Calu3 (cell line): Measurements from ENCODE around the gene OR2F1. TPM values are rescaled to one million over a fixed set of nuclear protein-coding genes. Genes with fewer than 3 reads are reported as not detected.

Source experiments
- BruUV-seq: library from RNA; stranded (reverse); fragments of 400-500 nt; replicated peaks from 2 replicates; lab custom pipeline; 2021; lab: Mats Ljungman, UMichigan
- CTCF ChIA-PET: fragments of 300-600 bp; sonication (Branson Sonifier 250); formaldehyde crosslinking; loops from one replicate; lab custom pipeline; 2022; ENCODE audit warnings: antibody characterized with exemption; lab: Charles Lee
- DNase-seq: peaks from one replicate; pipeline ENCODE4 v3.0.0; 2022
- H3K27ac Mint-ChIP-seq: one replicate; pipeline ENCODE4 v1.8.0; 2022; ENCODE audit warnings: mixed read lengths; ENCODE audit not compliant: unreplicated experiment
- H3K27me3 Mint-ChIP-seq: one replicate; pipeline ENCODE4 v1.8.0; 2022; ENCODE audit warnings: mixed read lengths; ENCODE audit not compliant: unreplicated experiment
- H3K36me3 Mint-ChIP-seq: one replicate; pipeline ENCODE4 v1.8.0; 2022; ENCODE audit warnings: mild to moderate bottlenecking, moderate library complexity, mixed read lengths; ENCODE audit not compliant: insufficient read depth, unreplicated experiment
- H3K4me1 Mint-ChIP-seq: one replicate; pipeline ENCODE4 v1.8.0; 2022; ENCODE audit warnings: mild to moderate bottlenecking, low read depth, mixed read lengths; ENCODE audit not compliant: unreplicated experiment
- H3K4me3 Mint-ChIP-seq: one replicate; pipeline ENCODE4 v1.8.0; 2022; ENCODE audit warnings: mild to moderate bottlenecking, low read depth, moderate library complexity, mixed read lengths; ENCODE audit not compliant: unreplicated experiment
- H3K9me3 Mint-ChIP-seq: one replicate; pipeline ENCODE4 v1.8.0; 2022; ENCODE audit warnings: low read depth, mixed read lengths; ENCODE audit not compliant: unreplicated experiment
- intact Hi-C: fragments of 100-400 bp; cut with micrococcal nuclease; formaldehyde crosslinking; loops from one replicate; pipeline ENCODE4 v1.10.0; 2022; ENCODE audit not compliant: unreplicated experiment
- total RNA-seq: library from RNA; stranded (reverse); gene quantifications from 2 replicates; pipeline ENCODE4 v1.2.3, GENCODE V29; 2022
- TF ChIP-seq, protein P1 (sequence below): fragments of 200-600 bp; IDR thresholded peaks from one replicate; pipeline ENCODE4 v1.8.0; 2022; ENCODE audit warnings: antibody characterized with exemption; ENCODE audit not compliant: unreplicated experiment

Gene OR2F1
- total RNA-seq, 1 experiment from 2014 or later, result not detected

DNA sequence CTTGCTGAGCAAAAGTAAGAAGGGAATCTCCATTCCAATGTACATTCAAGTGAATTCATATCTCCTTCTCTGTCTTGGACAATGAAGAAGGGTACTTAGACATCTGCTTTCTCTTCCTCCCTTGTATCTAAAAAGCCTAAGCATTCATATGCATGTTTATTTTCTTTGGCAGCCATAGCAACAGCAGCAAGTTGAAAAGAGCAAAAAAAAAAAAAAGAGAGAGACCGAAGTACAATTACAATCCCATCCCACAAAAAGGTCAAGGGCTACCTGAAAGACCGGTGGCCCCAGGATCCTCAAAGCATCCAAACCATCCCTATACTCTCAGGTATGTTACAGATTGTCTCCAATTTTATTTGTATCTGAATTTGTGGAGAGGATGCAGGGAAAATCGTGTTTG is 4.1 kb downstream of the OR2F1 start:
- Mint-ChIP-seq H3K4me1 (no peaks in the 10 kb centered on the region), H3K27ac (no peak overlapping the region), H3K4me3 (no peak overlapping the region), H3K27me3 (peaks cover 28% of the 10 kb centered on the region), H3K9me3 (no peaks in the 10 kb centered on the region), H3K36me3 (no peaks in the 10 kb centered on the region)
- BruUV-seq, result no TSS peak
- intact Hi-C loops, result loop anchor here (5.0 kb wide), 1 partner anchor 36 kb away; no protein-coding TSS in a partner anchor
- CTCF ChIA-PET, result no interaction called here
- no peak for DNase-seq
- TF ChIP-seq, protein P1, sequence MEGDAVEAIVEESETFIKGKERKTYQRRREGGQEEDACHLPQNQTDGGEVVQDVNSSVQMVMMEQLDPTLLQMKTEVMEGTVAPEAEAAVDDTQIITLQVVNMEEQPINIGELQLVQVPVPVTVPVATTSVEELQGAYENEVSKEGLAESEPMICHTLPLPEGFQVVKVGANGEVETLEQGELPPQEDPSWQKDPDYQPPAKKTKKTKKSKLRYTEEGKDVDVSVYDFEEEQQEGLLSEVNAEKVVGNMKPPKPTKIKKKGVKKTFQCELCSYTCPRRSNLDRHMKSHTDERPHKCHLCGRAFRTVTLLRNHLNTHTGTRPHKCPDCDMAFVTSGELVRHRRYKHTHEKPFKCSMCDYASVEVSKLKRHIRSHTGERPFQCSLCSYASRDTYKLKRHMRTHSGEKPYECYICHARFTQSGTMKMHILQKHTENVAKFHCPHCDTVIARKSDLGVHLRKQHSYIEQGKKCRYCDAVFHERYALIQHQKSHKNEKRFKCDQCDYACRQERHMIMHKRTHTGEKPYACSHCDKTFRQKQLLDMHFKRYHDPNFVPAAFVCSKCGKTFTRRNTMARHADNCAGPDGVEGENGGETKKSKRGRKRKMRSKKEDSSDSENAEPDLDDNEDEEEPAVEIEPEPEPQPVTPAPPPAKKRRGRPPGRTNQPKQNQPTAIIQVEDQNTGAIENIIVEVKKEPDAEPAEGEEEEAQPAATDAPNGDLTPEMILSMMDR, result no peak

DNA sequence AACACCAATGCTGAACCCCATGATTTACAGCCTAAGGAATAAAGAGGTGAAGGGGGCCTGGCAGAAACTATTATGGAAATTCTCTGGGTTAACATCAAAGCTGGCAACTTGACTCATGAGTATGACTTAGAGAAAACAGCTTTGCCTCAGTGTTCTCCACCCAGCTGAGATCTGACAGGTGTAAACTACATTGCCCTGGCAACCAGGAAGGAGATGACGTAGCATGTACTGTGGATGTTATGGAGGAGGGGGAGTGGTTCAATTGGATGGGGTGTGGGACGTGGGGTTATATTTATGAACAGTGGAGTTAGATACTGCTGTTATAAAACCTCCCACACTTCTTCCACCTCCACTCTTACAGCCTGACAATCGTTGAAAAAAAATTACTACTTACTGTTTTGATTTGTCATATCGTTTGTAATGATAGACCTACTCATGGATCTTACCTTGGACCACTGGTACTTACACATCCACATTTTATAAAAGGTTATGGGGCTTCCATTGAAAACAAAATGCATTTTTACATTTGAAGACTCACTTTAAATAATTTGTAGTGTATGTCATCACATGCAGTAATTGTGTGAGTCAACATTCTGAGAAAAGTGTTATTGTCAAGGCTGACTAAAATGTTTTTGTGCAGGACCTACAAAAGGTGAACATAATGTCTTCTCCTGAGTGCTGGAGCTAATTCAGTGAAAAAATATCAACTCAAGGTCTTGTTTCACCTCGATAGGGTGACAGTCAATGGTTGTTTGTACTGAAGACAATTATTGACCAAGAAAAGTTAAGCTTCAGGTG is 6.4 kb downstream of the OR2F1 start:
- Mint-ChIP-seq H3K27ac (no peak overlapping the region), H3K4me3 (no peak overlapping the region), H3K9me3 (no peaks in the 10 kb centered on the region), H3K36me3 (no peaks in the 10 kb centered on the region), H3K27me3 (peaks cover 27% of the 10 kb centered on the region), H3K4me1 (no peaks in the 10 kb centered on the region)
- TF ChIP-seq, protein P1, result no peak
- intact Hi-C loops, result no loop called here
- DNase-seq, result no peak
- BruUV-seq, result no TSS peak
- CTCF ChIA-PET, result no interaction called here

- H3K27ac Mint-ChIP-seq, result no peak overlapping the region
- intact Hi-C loops, result no loop called here
- BruUV-seq, result no TSS peak
- CTCF ChIA-PET, result interaction anchor here (0.6 kb wide), 1 partner anchor 350 kb away, joined by 4 read pairs; no protein-coding TSS in a partner anchor
- peaks cover 3% of the 10 kb centered on the region for H3K9me3 Mint-ChIP-seq
- H3K27me3 Mint-ChIP-seq, result no peaks in the 10 kb centered on the region
- H3K36me3 Mint-ChIP-seq, result no peaks in the 10 kb centered on the region
- no peak for DNase-seq
- no peaks in the 10 kb centered on the region for H3K4me1 Mint-ChIP-seq
- TF ChIP-seq, protein P1, result no peak
- no peak overlapping the region for H3K4me3 Mint-ChIP-seq
Observed at GRCh38 chr7:143965280-143965679, 10.6 kb downstream of the OR2F1 start.

GRCh38 chr7:143967398-143967797 is 12.8 kb downstream of the OR2F1 start:
- CTCF ChIA-PET, result no interaction called here
- TF ChIP-seq, protein P1, result no peak
- H3K4me3 Mint-ChIP-seq, result no peak overlapping the region
- no peaks in the 10 kb centered on the region for H3K4me1 Mint-ChIP-seq
- H3K36me3 Mint-ChIP-seq, result no peaks in the 10 kb centered on the region
- DNase-seq, result no peak
- peaks cover 6% of the 10 kb centered on the region for H3K9me3 Mint-ChIP-seq
- no peaks in the 10 kb centered on the region for H3K27me3 Mint-ChIP-seq
- intact Hi-C loops, result no loop called here
- H3K27ac Mint-ChIP-seq, result no peak overlapping the region
- no TSS peak for BruUV-seq
